ENCODE results near the gene SSH2.

Gene SSH2

DNA sequence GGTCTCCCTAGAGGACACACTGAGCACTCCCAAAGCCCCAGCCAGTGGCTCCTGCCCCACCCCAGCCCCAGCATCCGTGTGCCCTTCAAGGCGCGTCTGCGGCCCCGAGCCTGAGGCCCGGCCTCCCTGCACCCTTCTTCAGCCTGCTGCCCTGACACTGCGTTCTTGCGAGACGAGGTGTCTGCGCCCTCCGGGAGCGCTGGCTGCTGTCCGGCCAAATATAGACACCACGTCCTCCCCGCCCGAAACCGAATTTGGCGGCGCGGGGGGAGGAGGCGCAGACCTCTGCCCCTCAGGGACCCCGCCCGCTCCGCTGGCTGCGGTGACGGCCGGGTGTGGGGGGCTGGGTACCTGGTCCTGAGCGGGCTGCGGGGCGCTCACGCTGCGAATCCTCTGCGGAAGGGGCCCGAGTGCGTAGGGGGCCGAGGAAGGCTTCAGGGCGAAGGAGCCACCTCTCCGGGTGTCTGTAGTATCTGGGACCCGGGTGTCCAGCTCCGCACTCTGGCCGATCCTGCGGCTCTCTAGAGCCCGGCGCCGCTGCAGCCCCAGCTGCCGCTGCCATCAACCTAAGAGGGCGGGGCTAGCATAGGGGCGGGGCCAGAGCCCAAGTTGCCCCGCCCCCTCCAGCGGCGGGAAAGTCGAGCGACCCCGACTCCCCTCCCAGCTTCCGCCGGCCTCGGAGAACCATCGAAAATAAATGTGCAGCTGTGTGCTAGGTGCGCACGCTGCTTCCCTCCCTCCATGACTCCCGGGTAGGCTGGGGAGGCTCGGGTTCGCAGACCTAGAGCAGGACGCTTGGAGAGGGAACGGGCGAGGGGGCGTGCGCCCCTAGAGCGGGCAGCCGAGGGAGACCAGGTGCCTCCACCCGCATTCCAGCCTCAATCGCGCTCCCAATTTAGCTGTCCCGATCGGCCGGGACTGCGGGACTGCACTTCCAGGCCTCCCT, 307.4 kb downstream of the SSH2 start, which contains the start of gene CORO6:
TSS of gene CORO6 (minus strand) at position 576 of the 946 bp plus-strand sequence. CDS start 1,491 bp downstream, outside the sequence.
- no peak for DNase-seq (ENCODE audit: low read depth)

DNA sequence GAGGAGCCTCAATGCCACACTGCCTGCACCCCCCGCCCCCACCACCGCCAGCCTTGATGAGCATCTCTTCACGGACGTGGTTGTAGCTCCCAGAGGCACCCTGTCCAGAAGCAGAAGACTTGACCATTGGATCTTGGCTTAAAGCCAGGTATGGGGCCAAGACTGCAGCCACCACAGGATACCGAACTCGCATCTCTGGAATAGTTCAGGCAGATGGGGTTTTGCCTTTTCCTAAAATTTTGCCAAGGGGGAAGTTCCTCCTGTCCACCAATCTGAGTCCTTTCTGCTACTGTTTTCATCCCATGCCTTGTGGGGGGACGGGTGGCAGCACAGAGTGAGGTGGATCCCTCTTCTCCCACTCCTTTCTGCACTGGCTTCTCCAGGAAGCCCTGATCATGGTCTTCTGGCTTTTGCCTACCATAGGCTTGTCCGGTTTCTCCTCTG, 308.3 kb downstream of the SSH2 start:
- DNase-seq (ENCODE audit: low read depth) = no peak

GRCh38 chr17:29620779-29621500, 309.1 kb downstream of the SSH2 start:
- DNase-seq (ENCODE audit: low read depth) = no peak

GRCh38 chr17:29620271-29620670, 309.8 kb downstream of the SSH2 start:
- no peak for DNase-seq (ENCODE audit: low read depth)

GRCh38 chr17:29619251-29619650, 310.8 kb downstream of the SSH2 start:
- DNase-seq (ENCODE audit: low read depth) = no peak

DNA sequence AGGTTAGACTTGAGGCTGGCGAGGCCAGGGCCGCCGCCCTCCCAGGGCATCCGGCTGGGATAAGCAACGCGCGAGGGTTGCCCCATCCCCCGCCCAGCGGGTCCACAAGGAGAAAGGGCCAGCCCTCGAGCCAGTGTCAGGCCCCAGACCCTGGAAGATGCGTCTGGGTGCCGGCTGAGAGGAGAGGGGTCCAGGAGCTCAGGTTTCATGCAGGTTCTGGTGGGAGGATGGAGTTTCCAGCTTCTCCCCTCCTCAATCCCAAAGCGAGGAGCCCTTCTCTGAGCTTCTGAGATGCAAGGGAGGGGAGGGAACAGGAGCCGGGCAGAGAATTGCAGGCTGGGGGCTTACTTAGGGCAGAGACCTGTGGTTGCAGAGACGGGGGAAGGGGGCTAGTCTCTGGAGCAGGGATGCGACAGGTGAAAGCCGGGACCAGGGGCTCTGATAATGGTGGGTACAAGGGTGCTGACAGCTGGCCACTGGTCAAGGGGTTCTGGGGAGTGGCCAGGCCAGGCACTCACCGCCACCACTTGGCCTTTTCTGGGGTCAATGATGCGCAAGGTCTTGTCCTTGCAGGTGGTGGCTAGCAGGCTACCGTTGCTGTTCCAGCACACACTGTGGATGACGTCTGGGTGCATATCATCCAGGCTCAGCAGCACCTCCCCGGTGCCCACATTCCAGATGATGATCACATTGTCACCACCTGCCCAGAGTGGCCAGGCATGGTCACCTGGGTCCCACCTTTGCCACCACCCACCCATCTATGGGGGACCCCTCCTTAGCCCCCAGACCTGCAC, 311.6 kb downstream of the SSH2 start:
- DNase-seq (ENCODE audit: low read depth) = no peak

DNA sequence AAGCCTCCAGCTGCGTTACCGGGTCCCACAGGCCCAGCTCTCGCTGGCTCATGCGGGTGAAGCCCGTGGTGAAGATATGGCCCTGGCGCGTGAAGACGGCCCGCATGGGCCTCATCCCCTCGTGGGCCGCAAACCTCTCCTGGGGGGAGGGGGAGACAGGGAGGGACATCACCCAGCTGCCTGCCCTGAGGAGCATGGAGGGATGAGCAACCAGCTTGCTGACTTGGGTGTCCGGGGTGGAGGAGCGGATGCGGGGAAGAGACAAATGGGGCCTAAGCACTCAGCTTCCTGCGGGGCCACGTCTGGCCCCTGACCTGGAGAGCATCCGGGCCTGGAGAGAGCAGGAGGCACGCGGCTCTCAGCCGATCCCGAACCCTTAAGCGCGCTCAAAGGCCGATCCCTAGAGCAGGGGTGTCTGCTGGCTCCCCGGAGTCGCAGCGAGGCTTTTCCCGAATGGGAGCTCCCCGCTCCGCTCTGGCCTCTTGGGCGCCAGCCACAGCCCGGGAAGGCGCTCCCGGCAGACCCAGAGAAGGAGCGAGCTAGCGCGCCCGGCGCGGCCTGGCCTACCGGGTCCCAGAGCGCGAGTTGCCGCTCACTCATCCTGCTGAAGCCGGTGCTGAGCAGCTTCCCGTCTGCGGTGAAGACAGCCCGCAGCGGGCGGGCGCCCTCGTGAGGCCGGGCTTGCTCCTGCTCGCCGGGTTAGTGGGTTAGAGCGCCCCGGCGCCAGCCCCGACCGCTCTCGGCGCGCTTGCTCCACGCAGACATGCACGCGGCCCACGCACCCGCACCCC, 312.4 kb downstream of the SSH2 start:
- peak; percentile 75 for DNase-seq (ENCODE audit: low read depth)

DNA sequence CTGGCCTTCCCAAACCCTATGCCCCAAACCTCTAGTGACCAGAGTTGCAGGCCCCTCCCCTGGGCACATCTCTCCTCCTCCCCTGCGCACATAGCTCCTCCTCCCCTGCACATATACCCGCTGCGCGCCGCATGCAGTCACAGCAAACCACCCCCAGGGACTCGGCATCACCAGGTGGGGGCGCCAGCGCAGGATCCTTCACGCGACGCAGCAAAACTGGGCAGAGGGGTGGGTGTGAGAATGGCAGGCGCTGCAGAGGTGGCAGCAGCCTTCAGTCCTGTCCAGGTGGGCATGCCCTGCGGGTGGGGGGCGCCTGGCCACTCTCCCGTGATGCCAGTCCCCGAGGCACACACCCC, 312.9 kb downstream of the SSH2 start:
- peak; percentile 74 for DNase-seq (ENCODE audit: low read depth)

GRCh38 chr17:29616300-29617048, 313.6 kb downstream of the SSH2 start:
- DNase-seq (ENCODE audit: low read depth) = no peak

GRCh38 chr17:29615492-29616299, 314.3 kb downstream of the SSH2 start:
- DNase-seq (ENCODE audit: low read depth) = peak; percentile 72

GRCh38 chr17:29615048-29615385, 315.0 kb downstream of the SSH2 start:
- peak; percentile 57 for DNase-seq (ENCODE audit: low read depth)

DNA sequence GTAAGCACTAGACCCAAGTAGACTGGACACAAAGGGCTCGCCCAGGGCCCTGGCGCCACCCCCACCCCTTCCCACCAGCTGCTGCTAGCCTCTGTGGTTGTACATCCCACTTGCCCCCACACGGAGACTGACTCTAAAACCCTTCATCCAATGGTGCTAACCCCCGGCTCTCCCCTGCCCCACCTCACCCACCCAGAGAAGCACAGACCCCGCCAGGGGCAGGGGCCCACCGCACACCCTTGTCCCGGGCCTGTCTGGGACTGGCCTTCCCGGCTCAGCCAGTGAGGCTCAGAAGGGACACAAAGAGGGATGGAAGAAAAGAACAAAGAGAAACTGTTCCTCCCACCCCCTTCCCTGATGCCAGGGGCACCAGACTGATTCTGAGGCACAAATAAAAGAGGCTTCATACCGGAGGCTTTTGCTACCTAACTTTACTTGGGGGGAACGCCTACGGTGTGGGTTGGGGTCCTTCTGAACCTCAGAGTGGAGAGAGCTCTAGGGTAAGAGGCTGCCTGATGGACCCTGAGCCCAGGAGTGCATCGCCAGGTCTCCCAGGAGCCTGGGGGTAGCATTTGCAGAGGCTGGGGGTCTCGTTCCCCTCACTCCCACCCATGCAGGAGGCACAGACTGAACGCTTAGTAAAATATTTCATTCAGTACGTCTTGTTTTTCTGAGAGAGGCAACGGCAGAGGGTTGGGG, 315.5 kb downstream of the SSH2 start:
- DNase-seq (ENCODE audit: low read depth) = no peak

GRCh38 chr17:29613856-29614255, 316.2 kb downstream of the SSH2 start:
- no peak for DNase-seq (ENCODE audit: low read depth)

GRCh38 chr17:29613352-29613837, 316.6 kb downstream of the SSH2 start:
- peak; percentile 83 for DNase-seq (ENCODE audit: low read depth)

DNA sequence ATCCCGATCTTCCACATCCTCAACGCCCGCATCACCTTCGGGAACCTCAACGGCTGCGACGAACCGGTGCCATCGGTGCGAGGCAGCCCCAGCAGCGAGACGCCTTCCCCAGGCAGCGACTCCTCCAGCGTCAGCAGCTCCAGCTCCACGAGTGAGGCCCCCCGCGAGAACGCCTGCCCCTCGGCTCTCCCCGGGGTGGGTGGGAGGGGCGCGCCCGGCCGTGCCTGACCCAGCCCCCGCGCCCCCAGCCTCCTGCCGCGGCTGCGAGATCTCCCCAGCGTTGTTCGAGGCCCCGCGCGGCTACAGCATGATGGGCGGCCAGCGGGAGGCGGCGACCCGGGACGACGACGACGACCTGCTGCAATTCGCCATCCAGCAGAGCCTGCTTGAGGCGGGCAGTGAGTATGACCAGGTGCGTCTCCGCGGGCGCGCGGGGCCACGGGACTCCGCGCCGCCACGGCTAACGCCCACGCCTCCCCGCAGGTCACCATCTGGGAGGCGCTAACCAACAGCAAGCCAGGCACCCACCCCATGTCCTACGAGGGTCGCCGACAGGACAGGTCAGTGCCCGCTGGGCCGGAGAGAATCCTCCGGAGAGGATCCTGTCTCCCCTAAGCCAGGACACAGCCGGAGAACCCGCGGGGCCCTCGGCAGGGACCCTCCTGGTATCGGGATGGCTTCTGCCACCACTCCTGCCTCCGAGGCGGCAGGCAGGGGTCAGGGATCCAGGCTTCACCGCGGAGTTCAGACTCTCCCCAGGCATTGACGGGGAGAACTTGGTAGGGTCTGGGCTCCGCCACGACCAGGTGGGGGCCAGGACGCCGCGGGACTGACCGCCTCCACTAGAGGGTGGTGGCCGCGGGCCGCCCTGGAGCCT, 317.4 kb downstream of the SSH2 start:
- DNase-seq (ENCODE audit: low read depth) = no peak

DNA sequence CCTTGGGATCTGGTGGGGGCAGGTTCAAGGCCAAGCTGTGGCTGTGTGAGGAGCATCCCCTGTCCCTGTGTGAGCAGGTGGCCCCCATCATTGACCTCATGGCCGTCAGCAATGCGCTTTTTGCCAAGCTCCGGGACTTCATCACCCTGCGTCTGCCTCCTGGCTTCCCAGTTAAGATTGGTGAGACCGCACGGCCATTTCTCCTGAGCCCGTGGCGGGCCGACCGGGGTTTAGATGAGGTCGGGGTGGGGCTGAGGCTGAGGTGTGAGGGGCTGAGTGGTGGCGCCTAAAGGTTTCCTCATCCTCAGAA, 318.0 kb downstream of the SSH2 start:
- DNase-seq (ENCODE audit: low read depth) = no peak

GRCh38 chr17:29611351-29612093, 318.5 kb downstream of the SSH2 start:
- DNase-seq (ENCODE audit: low read depth) = no peak

- no peak for DNase-seq (ENCODE audit: low read depth)
Measured at GRCh38 chr17:29610395-29610794, 319.6 kb downstream of the SSH2 start.
